Measurements from ENCODE around the gene SHOC2. TPM values are rescaled to one million over a fixed set of nuclear protein-coding genes. Genes with fewer than 3 reads are reported as not detected.

Gene SHOC2
- total RNA-seq, 1 experiment from 2014 or later = 23.7 TPM

DNA sequence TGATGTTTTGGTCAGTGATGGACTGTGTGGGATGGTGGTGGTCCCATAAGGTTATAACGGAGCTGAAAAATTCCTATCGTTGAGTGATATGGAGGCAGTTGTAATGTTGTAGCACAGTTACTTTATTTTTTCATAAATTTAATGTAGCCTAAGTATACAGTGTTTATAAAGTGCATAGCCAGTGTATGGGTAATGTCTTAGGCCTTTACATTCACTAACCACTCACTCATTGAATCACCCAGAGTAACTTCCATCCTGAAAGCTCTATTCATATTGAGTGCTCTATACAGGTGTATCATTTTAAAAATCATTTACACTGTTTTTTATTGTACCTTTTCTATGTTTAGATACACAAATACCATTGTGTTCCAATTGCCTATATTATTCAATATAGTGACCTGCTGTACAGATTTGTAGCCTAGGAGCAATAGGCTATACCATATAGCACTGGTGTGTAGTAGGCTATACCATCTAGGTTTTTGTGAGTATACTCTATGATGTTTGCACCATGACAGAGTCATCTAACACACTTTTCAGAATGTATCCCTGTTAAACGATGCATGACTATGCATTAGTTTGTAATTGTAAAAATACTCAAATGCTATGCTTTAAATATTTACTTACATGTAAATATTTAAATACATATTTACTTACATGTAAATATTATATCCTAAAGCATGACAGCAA, 26.7 kb upstream of the SHOC2 start:
- no peaks in the 10 kb centered on the region for H3K27me3 ChIP-seq (ENCODE audit: insufficient read depth, low read length)
- no CpG with 5 or more reads among the region's 3 CpGs for WGBS (ENCODE audit: extremely low coverage, insufficient read length, low lambda C conversion rate)
- H3K27me3 Mint-ChIP-seq (ENCODE audit: low read depth) = no peaks in the 10 kb centered on the region
- H3K4me1 Mint-ChIP-seq = no peaks in the 10 kb centered on the region
- no peak overlapping the region for H2BK5ac ChIP-seq (ENCODE audit: insufficient read length, low read length)
- H4K20me1 ChIP-seq (ENCODE audit: control insufficient read depth, insufficient read depth, insufficient read length) = no peaks in the 10 kb centered on the region
- H3K27ac ChIP-seq (ENCODE audit: insufficient read length, low read depth, low read length) = no peak overlapping the region
- no peak overlapping the region for H2BK20ac ChIP-seq (ENCODE audit: low read depth, low read length, poor library complexity, severe bottlenecking)
- H3K79me1 ChIP-seq (ENCODE audit: insufficient read depth, low read depth, low read length, poor library complexity, severe bottlenecking) = no peaks in the 10 kb centered on the region
- no peak overlapping the region for H3K18ac ChIP-seq (ENCODE audit: insufficient read length, low read depth, low read length)
- TF ChIP-seq, protein P1, sequence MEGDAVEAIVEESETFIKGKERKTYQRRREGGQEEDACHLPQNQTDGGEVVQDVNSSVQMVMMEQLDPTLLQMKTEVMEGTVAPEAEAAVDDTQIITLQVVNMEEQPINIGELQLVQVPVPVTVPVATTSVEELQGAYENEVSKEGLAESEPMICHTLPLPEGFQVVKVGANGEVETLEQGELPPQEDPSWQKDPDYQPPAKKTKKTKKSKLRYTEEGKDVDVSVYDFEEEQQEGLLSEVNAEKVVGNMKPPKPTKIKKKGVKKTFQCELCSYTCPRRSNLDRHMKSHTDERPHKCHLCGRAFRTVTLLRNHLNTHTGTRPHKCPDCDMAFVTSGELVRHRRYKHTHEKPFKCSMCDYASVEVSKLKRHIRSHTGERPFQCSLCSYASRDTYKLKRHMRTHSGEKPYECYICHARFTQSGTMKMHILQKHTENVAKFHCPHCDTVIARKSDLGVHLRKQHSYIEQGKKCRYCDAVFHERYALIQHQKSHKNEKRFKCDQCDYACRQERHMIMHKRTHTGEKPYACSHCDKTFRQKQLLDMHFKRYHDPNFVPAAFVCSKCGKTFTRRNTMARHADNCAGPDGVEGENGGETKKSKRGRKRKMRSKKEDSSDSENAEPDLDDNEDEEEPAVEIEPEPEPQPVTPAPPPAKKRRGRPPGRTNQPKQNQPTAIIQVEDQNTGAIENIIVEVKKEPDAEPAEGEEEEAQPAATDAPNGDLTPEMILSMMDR (conservative IDR thresholded peaks at IDR 0.05) = no peak
- H4K91ac ChIP-seq (ENCODE audit: insufficient read length, low read depth, low read length) = no peak overlapping the region
- no peak overlapping the region for H3K4me2 ChIP-seq (ENCODE audit: insufficient read depth, insufficient read length, low read length)
- H3K4me3 Mint-ChIP-seq = no peak overlapping the region
- no peak overlapping the region for H3K14ac ChIP-seq (ENCODE audit: insufficient read depth, low read length)
- peaks cover 2 to 27% (median 23%) of the 10 kb centered on the region in 3 experiments; a peak in 5 of 7 replicates for H3K36me3 Mint-ChIP-seq (ENCODE audit: insufficient read depth in 1 of 3, low read depth in 3 of 3)
- no peak overlapping the region for H3K9ac ChIP-seq (ENCODE audit: extremely low read depth, insufficient read length, low read length)
- H4K5ac ChIP-seq (ENCODE audit: insufficient read length, low read depth, low read length) = no peak overlapping the region
- no peak overlapping the region for H3T11ph ChIP-seq (ENCODE audit: low read length)
- no peak for DNase-seq
- no peak overlapping the region for H2AK5ac ChIP-seq (ENCODE audit: insufficient read length, low read length)
- no peaks in the 10 kb centered on the region for H3K4me1 ChIP-seq (ENCODE audit: insufficient read depth, low read length)
- H2BK15ac ChIP-seq (ENCODE audit: low read depth, low read length) = no peak overlapping the region
- no peak overlapping the region for H4K8ac ChIP-seq (replicated peaks; ENCODE audit: insufficient read length, low read depth, low read length)
- H3K79me2 ChIP-seq (ENCODE audit: insufficient read depth, low read length) = no peaks in the 10 kb centered on the region
- no peak overlapping the region for H2BK120ac ChIP-seq (ENCODE audit: low read depth, low read length, poor library complexity, severe bottlenecking)
- H3K9me3 Mint-ChIP-seq = no peaks in the 10 kb centered on the region
- H3K4ac ChIP-seq (ENCODE audit: low read depth, low read length) = no peak overlapping the region
- H3K23ac ChIP-seq (ENCODE audit: insufficient read length, low read depth, low read length) = no peak overlapping the region
- no peaks in the 10 kb centered on the region for H3K9me3 ChIP-seq (ENCODE audit: control insufficient read depth, low read depth, low read length)
- no peak overlapping the region for H2BK12ac ChIP-seq (ENCODE audit: insufficient read length, low read depth, low read length)
- H2AFZ ChIP-seq (ENCODE audit: low read length) = no peak overlapping the region
- H3K27ac Mint-ChIP-seq = no peak overlapping the region
- H3K23me2 ChIP-seq (ENCODE audit: insufficient read length, low read depth, low read length, poor library complexity, severe bottlenecking) = no peaks in the 10 kb centered on the region
- no peak overlapping the region for H3K56ac ChIP-seq (ENCODE audit: insufficient read length, low read depth, low read length)
